Left lung (tissue), 10 donors: ENCODE measurements around the gene SLC4A7. TPM values are rescaled to one million over a fixed set of nuclear protein-coding genes. Genes with fewer than 3 reads are reported as not detected.

Source experiments
- ATAC-seq: fragments of 200-7000 bp; cut with Tn5 transposase; one replicate; pipeline ENCODE4 v1.9.1; 2020; ENCODE audit warnings: moderate library complexity
- DNase-seq, 4 donors: peaks; one replicate each; pipeline ENCODE4 v3.0.0-alpha.2; 2013 to 2020
- H3K27ac ChIP-seq, 2 donors: fragments of 200-600 bp; sonication (generic) in 1 of 2; one replicate each; pipeline versions ENCODE4 v1.5.0 to v1.8.0; 2020 to 2021
- H3K27me3 ChIP-seq, 2 donors: fragments of 200-600 bp; sonication (generic) in 1 of 2; one replicate each; pipeline versions ENCODE4 v1.5.0 to v1.8.0; 2020 to 2021
- H3K36me3 ChIP-seq, 2 donors: fragments of 200-600 bp; sonication (generic) in 1 of 2; one replicate each; pipeline versions ENCODE4 v1.5.0 to v1.8.0; 2020 to 2021
- H3K4me1 ChIP-seq, 2 donors: fragments of 200-600 bp; one replicate each; pipeline ENCODE4 v1.8.0; 2021
- H3K4me3 ChIP-seq, 2 donors: fragments of 200-600 bp; sonication (generic) in 1 of 2; one replicate each; pipeline versions ENCODE4 v1.5.0 to v1.8.0; 2020 to 2021; ENCODE audit warnings: mild to moderate bottlenecking in 1 of 2
- H3K9me3 ChIP-seq, 2 donors: fragments of 200-600 bp; sonication (generic) in 1 of 2; one replicate each; pipeline versions ENCODE4 v1.5.0 to v1.8.0; 2020 to 2021
- intact Hi-C, 2 donors: fragments of 100-400 bp; cut with DNase I; formaldehyde crosslinking; loops; one replicate each; pipeline versions ENCODE4 v1.11.2 to v1.14.2; 2022
- polyA plus RNA-seq, 6 donors: library from polyadenylated mRNA; unstranded; fragments of 120-200 nt; gene quantifications; one replicate each; pipeline ENCODE4 v1.2.1, GENCODE V29; 2013; ENCODE audit not compliant: insufficient read length in 6 of 6
- total RNA-seq, 2 donors: library from RNA; stranded (reverse); fragmentation: NEBNext Ultra II Directional; extraction: Animal tissue kit (Norgen Biotek cat#: 25700); gene quantifications; one replicate each; pipeline ENCODE4 v1.2.1, GENCODE V29; 2021
- TF ChIP-seq, protein P1 (sequence below), 2 donors: fragments of 200-600 bp; sonication (generic) in 1 of 2; IDR thresholded peaks; one replicate each; pipeline versions ENCODE4 v1.5.0 to v1.8.0; 2021; ENCODE audit warnings: antibody characterized with exemption in 2 of 2
- donor health status: DM: no; HTN: yes; CAD: no.
- donor health status: DM: no; HTN: no; CAD: no.

Gene SLC4A7
- total and polyA plus RNA-seq, 8 donors = 14.8 to 45.7 (median 35.9) TPM

DNA sequence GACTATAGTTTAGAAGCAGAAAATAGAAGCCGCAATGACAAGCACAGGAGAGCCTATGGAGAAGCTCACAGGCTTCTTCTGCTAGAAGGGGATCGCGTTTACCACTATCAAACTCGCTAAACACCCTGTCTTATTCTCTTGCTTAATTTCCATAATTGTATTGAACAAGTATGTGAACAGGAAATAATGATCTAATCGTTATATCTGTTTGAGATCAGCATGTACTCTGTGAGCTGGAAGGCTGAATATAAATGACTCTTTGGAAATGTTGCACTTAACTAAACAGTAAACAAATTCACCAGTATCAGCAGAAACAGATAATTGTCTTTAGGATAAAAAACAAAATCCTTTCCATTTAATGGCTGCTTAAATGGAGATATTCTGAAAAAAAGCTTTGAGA, 130.0 kb downstream of the SLC4A7 start:
- Histone ChIP-seq H3K36me3 (no peaks in the 10 kb centered on the region), H3K4me1 (peaks cover 0 to 7% of the 10 kb centered on the region in 2 donors), H3K27me3 (no peaks in the 10 kb centered on the region), H3K9me3 (no peaks in the 10 kb centered on the region), H3K4me3 (no peak overlapping the region), H3K27ac (no peak overlapping the region)
- no peak for DNase-seq
- intact Hi-C loops = no loop called here
- TF ChIP-seq, protein P1, sequence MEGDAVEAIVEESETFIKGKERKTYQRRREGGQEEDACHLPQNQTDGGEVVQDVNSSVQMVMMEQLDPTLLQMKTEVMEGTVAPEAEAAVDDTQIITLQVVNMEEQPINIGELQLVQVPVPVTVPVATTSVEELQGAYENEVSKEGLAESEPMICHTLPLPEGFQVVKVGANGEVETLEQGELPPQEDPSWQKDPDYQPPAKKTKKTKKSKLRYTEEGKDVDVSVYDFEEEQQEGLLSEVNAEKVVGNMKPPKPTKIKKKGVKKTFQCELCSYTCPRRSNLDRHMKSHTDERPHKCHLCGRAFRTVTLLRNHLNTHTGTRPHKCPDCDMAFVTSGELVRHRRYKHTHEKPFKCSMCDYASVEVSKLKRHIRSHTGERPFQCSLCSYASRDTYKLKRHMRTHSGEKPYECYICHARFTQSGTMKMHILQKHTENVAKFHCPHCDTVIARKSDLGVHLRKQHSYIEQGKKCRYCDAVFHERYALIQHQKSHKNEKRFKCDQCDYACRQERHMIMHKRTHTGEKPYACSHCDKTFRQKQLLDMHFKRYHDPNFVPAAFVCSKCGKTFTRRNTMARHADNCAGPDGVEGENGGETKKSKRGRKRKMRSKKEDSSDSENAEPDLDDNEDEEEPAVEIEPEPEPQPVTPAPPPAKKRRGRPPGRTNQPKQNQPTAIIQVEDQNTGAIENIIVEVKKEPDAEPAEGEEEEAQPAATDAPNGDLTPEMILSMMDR (IDR thresholded peaks at IDR 0.05) = no peak
- no peak for ATAC-seq

DNA sequence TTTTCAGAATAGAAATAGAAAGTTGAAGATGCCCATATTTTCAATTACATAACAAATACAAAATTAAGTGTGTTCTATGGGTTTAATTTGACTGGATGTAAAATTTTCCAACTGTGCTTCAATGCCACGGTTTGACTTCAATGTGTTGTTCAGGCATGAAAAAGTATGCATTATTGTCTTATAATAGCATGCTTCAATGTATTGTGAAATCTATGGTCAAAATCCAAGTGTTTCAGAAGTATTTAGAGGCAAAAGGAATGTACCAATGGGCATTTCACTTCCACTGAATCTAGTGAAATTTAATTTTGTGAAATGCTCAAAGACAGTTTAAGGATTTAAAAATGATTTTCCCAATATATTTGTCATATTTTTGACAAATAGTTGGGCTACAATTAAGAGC, 131.0 kb downstream of the SLC4A7 start:
- H3K27me3 ChIP-seq = no peaks in the 10 kb centered on the region
- ATAC-seq (no peak), DNase-seq (no peak)
- TF ChIP-seq, protein P1 (IDR thresholded peaks at IDR 0.05) = no peak
- no peak overlapping the region for H3K27ac ChIP-seq
- no peaks in the 10 kb centered on the region for H3K9me3 ChIP-seq
- no peak overlapping the region for H3K4me3 ChIP-seq
- H3K4me1 ChIP-seq = no peaks in the 10 kb centered on the region
- intact Hi-C loops = no loop called here
- H3K36me3 ChIP-seq = no peaks in the 10 kb centered on the region

DNA sequence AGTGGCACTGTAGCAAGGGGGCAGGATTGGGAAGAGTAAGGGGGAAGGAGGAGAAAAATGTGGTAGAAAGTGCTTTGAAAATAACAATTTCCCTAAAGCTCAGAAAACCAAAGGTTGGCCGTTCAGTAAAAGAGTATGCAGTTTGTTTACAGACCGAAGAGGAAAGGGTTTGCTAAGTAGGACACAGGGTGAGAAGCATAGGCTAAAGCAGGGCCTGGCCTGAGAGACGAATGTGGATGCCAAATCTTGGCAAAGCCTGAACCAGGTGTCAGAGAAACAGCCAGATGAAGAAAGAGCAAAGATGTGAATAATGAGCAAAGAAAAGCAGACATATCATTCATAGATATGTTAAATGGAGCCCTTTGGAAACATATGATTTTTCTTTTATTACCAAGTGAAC, 132.1 kb downstream of the SLC4A7 start:
- Histone ChIP-seq H3K27me3 (no peaks in the 10 kb centered on the region), H3K36me3 (no peaks in the 10 kb centered on the region), H3K4me1 (no peaks in the 10 kb centered on the region), H3K4me3 (no peak overlapping the region), H3K9me3 (no peaks in the 10 kb centered on the region), H3K27ac (no peak overlapping the region)
- DNase-seq (no peak), ATAC-seq (no peak)
- TF ChIP-seq, protein P1 (IDR thresholded peaks at IDR 0.05) = no peak
- intact Hi-C loops = no loop called here

DNA sequence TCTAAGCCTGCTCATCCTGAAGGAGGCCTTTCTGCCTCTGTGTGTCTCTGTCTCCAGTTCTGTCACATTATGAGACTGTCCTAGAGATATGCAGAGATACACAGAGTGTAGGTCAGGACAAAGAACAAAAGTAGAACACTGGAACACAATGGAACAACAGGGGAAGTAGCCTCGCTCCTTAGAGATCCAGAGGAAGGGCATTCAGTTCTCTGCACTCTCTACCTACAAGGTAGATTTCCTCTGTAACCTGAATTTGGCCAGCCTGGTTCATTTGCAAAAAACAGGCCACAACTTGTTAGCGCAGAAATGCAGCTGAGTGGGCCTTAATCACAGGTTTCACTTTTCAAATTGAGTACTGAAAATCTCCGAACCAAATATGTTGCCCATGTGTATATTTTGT, 134.4 kb downstream of the SLC4A7 start:
- no peak overlapping the region for H3K4me3 ChIP-seq
- TF ChIP-seq, protein P1 (IDR thresholded peaks at IDR 0.05) = no peak
- H3K4me1 ChIP-seq = no peaks in the 10 kb centered on the region
- H3K36me3 ChIP-seq = no peaks in the 10 kb centered on the region
- no peak for ATAC-seq
- DNase-seq = no peak
- H3K9me3 ChIP-seq = no peaks in the 10 kb centered on the region
- H3K27ac ChIP-seq = no peak overlapping the region
- no peaks in the 10 kb centered on the region for H3K27me3 ChIP-seq
- intact Hi-C loops = no loop called here

DNA sequence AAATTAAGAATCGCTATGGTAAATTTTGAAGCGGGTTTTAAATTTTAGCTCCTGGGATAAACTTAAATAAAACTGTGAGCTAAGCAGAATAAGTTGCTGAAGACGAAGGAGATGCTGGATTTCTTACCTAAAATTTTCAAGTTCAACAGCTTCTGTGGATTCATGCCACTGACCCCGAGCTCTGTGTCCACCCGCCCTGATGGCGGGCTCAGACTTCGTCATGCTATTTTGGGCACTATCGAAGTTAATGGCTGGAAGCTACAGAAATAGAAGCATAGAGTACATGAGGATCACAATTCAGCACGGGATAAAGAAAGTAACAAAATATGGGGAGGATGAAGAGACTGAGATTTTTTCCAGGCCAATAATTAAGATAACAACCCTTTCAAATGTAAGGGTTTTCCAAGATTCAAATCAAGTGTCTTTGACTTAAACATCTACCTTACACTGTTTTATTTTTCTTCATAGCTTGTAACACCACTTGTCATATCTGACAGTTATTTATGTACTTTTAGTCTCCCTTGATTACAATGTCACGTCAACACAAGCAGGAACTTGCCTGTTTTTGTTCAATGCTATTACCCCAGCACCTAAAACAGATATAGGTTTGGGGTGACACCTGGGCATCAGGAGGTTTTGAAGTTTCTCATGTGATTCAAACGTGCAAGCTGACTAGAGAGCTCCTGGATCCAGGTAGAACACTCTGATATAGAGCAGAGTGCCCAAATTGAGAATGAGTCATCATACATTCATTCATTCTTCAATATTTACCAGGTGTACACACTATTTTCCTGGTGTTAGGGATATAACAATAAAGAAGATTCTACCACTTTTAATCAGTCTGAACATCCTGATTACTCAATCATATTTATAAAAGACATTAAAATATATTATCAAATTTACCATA, 138.0 kb downstream of the SLC4A7 start:
- Histone ChIP-seq H3K27ac (no peak overlapping the region), H3K4me1 (no peaks in the 10 kb centered on the region), H3K4me3 (no peak overlapping the region), H3K9me3 (no peaks in the 10 kb centered on the region), H3K27me3 (no peaks in the 10 kb centered on the region), H3K36me3 (no peaks in the 10 kb centered on the region)
- ATAC-seq = peak; percentile 27
- TF ChIP-seq, protein P1 (IDR thresholded peaks at IDR 0.05) = no peak
- intact Hi-C loops = no loop called here
- no peak for DNase-seq
